Neural crest cell (in vitro differentiated cells): ENCODE results near the gene OMG. TPM values are rescaled to one million over a fixed set of nuclear protein-coding genes. Genes with fewer than 3 reads are reported as not detected.
"Not testable (repeated sequence)": the region's sequence is repeated elsewhere in the genome, so short reads cannot be mapped to it uniquely, and the experiment has no call there.

Experiments used
- DNase-seq: peaks from one replicate; pipeline ENCODE4 v3.0.0; 2021; ENCODE audit warnings: low read depth, mixed read lengths, low spot score
- H3K27ac Mint-ChIP-seq: one replicate; pipeline ENCODE4 v1.8.0; 2021; ENCODE audit warnings: mild to moderate bottlenecking, mixed read lengths; ENCODE audit not compliant: unreplicated experiment
- H3K27me3 Mint-ChIP-seq: 2 replicates; pipeline ENCODE4 v1.8.0; 2021; ENCODE audit warnings: low read depth, mild to moderate bottlenecking, mixed read lengths
- H3K36me3 Mint-ChIP-seq: 2 replicates; pipeline ENCODE4 v1.8.0; 2021; ENCODE audit warnings: low read depth, mild to moderate bottlenecking, mixed read lengths
- H3K4me1 Mint-ChIP-seq: 2 replicates; pipeline ENCODE4 v1.8.0; 2021; ENCODE audit warnings: mixed read lengths
- H3K4me3 Mint-ChIP-seq: one replicate; pipeline ENCODE4 v1.8.0; 2021; ENCODE audit warnings: mild to moderate bottlenecking, mixed read lengths
- H3K9me3 Mint-ChIP-seq: 2 replicates; pipeline ENCODE4 v1.8.0; 2021; ENCODE audit warnings: mixed read lengths
- total RNA-seq: library from RNA; stranded (reverse); gene quantifications from 2 replicates; pipeline ENCODE4 v1.2.1, GENCODE V29; 2021
- TF ChIP-seq, protein P1 (sequence below): fragments of 200-600 bp; sonication (generic); conservative IDR thresholded peaks from 2 replicates; pipeline ENCODE4 v1.5.0; 2021; ENCODE audit warnings: antibody characterized with exemption, mild to moderate bottlenecking

OMG gene
- total RNA-seq, 1 donor from 2014 or later = not detected

GRCh38 chr17:31294231-31294630, 2.8 kb downstream of the OMG start:
- Mint-ChIP-seq H3K36me3 (peaks cover 5% of the 10 kb centered on the region), H3K4me3 (no peak overlapping the region), H3K4me1 (peaks cover 7% of the 10 kb centered on the region), H3K27ac (no peak overlapping the region), H3K27me3 (no peaks in the 10 kb centered on the region), H3K9me3 (no peaks in the 10 kb centered on the region)
- TF ChIP-seq, protein P1, sequence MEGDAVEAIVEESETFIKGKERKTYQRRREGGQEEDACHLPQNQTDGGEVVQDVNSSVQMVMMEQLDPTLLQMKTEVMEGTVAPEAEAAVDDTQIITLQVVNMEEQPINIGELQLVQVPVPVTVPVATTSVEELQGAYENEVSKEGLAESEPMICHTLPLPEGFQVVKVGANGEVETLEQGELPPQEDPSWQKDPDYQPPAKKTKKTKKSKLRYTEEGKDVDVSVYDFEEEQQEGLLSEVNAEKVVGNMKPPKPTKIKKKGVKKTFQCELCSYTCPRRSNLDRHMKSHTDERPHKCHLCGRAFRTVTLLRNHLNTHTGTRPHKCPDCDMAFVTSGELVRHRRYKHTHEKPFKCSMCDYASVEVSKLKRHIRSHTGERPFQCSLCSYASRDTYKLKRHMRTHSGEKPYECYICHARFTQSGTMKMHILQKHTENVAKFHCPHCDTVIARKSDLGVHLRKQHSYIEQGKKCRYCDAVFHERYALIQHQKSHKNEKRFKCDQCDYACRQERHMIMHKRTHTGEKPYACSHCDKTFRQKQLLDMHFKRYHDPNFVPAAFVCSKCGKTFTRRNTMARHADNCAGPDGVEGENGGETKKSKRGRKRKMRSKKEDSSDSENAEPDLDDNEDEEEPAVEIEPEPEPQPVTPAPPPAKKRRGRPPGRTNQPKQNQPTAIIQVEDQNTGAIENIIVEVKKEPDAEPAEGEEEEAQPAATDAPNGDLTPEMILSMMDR = no peak
- no peak for DNase-seq

GRCh38 chr17:31293581-31293980, 3.5 kb downstream of the OMG start:
- no peaks in the 10 kb centered on the region for H3K9me3 Mint-ChIP-seq
- TF ChIP-seq, protein P1 = no peak

GRCh38 chr17:31291820-31292219, 5.2 kb downstream of the OMG start:
- DNase-seq = no peak
- Mint-ChIP-seq H3K36me3 (peaks cover 10% of the 10 kb centered on the region), H3K27ac (no peak overlapping the region), H3K4me1 (peaks cover 4% of the 10 kb centered on the region), H3K4me3 (no peak overlapping the region), H3K27me3 (no peaks in the 10 kb centered on the region), H3K9me3 (no peaks in the 10 kb centered on the region)
- TF ChIP-seq, protein P1 = no peak

More at GRCh38 chr17:31293581-31293980, 3.5 kb downstream of the OMG start:
- Mint-ChIP-seq H3K27ac (no peak overlapping the region), H3K36me3 (peaks cover 8% of the 10 kb centered on the region), H3K4me3 (no peak overlapping the region), H3K27me3 (no peaks in the 10 kb centered on the region), H3K4me1 (peaks cover 7% of the 10 kb centered on the region)
- no peak for DNase-seq

DNA sequence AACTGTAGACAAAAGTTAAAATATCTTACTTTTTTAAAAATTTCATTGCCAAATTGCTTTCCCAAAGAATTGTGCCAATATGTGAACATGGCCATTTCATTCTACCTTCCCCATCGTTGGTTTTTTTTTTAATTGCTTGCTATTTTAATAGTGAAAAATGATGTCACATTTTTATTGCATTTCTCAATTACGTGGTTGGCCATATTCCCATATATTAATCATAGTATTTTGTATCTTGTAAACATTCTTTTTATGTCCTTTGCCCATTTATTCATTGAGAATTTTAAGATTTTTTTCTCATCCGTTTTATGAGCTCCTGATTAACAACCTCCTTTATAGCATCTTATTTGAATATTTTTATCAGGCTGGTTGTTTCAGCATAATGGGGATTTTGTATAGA, 7.2 kb downstream of the OMG start:
- no peaks in the 10 kb centered on the region for H3K9me3 Mint-ChIP-seq
- no peak overlapping the region for H3K4me3 Mint-ChIP-seq
- DNase-seq = no peak
- H3K27me3 Mint-ChIP-seq = no peaks in the 10 kb centered on the region
- peaks cover 10% of the 10 kb centered on the region for H3K36me3 Mint-ChIP-seq
- H3K4me1 Mint-ChIP-seq = no peaks in the 10 kb centered on the region
- TF ChIP-seq, protein P1 = no peak
- H3K27ac Mint-ChIP-seq = no peak overlapping the region

- DNase-seq, H3K9me3 Mint-ChIP-seq, H3K4me3 Mint-ChIP-seq, H3K4me1 Mint-ChIP-seq, H3K27ac Mint-ChIP-seq, H3K27me3 Mint-ChIP-seq: not testable (repeated sequence)
- peaks cover 12% of the 10 kb centered on the region for H3K36me3 Mint-ChIP-seq
These were observed 9.1 kb downstream of the OMG start for GRCh38 chr17:31287932-31288331.

DNA sequence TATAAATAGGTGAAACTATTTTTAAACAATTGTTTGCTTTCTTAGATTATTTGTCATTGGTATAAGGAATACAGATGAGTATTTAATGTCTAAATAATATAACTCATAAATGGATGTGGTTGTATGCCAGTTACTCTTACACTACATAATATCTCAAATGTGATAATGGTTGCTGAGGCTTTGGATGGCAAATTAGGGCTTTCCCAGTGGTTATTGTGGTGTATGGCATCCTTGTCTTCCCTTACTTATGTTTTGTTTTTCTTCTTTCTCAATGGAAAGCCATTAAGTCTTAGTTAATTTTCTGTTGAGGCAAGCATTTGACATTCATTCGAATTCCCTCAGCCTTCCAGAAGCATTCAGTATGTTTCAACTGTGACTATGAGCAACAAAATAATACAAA, 10.5 kb downstream of the OMG start:
- no peaks in the 10 kb centered on the region for H3K27me3 Mint-ChIP-seq
- no peaks in the 10 kb centered on the region for H3K4me1 Mint-ChIP-seq
- H3K4me3 Mint-ChIP-seq = no peak overlapping the region

More for the DNA sequence above, 10.5 kb downstream of the OMG start:
- TF ChIP-seq, protein P1 = no peak
- Mint-ChIP-seq H3K9me3 (no peaks in the 10 kb centered on the region), H3K27ac (no peak overlapping the region), H3K36me3 (peaks cover 12% of the 10 kb centered on the region)
- no peak for DNase-seq
